SK-N-SH (cell line): Measurements from ENCODE around the gene DAB2IP. TPM values are rescaled to one million over a fixed set of nuclear protein-coding genes. Genes with fewer than 3 reads are reported as not detected.

ENCODE experiments used
- CTCF ChIA-PET: fragments of 300-600, 350-600 bp; formaldehyde crosslinking; extraction: SDS; loops from one replicate; lab custom pipeline; 2021; lab: Yijun Ruan, JAX
- POLR2A ChIA-PET: fragments of 350-600 bp; sonication (Branson Sonifier 250); formaldehyde crosslinking; extraction: SDS; loops from one replicate; lab custom pipeline; 2020; ENCODE audit warnings: antibody characterized with exemption, inconsistent platforms; lab: Yijun Ruan, JAX
- DNase-seq: peaks from one replicate; pipeline ENCODE4 v3.0.0; 2012
- H2AFZ ChIP-seq: fragments of 200-600 bp; sonication (generic); 2 replicates; pipeline ENCODE4 v1.8.1; 2016; ENCODE audit warnings: antibody characterized with exemption, mild to moderate bottlenecking, low read depth
- H3F3A ChIP-seq: fragments of 200-600 bp; sonication (generic); replicated peaks from 2 replicates; pipeline ENCODE3; 2016; ENCODE audit warnings: antibody characterized with exemption, mild to moderate bottlenecking; ENCODE audit not compliant: insufficient read depth
- H3K27ac ChIP-seq, 2 experiments: fragments of 200-500 bp in 1 of 2; fragments of 200-600 bp in 1 of 2; sonication (Bioruptor generic) in 1 of 2; sonication (generic), shearing (Covaris generic) in 1 of 2; 2 replicates each; pipeline versions ENCODE4 v1.5.1 to v1.6.1; 2014 to 2016; ENCODE audit warnings: low read depth in 2 of 2, inconsistent platforms in 1 of 2, low read length in 1 of 2, mild to moderate bottlenecking in 1 of 2, mixed read lengths in 1 of 2
- H3K27me3 ChIP-seq: fragments of 200-600 bp; sonication (generic), shearing (Covaris generic); 2 replicates; pipeline ENCODE4 v1.6.1; 2016; ENCODE audit warnings: mixed run types; ENCODE audit not compliant: insufficient read depth
- H3K36me3 ChIP-seq, 2 experiments: fragments of 200-500 bp in 1 of 2; fragments of 200-600 bp in 1 of 2; sonication (Bioruptor generic) in 1 of 2; sonication (generic) in 1 of 2; replicated peaks in 1 of 2; 2 replicates each; pipeline versions ENCODE3 to v1.5.1; 2014 to 2016; ENCODE audit warnings: low read length in 1 of 2, mild to moderate bottlenecking in 1 of 2; ENCODE audit not compliant: insufficient read depth in 2 of 2, control insufficient read depth in 1 of 2
- H3K4me1 ChIP-seq, 2 experiments: fragments of 200-500 bp in 1 of 2; fragments of 200-600 bp in 1 of 2; sonication (Bioruptor generic) in 1 of 2; sonication (generic), shearing (Covaris generic) in 1 of 2; 2 replicates each; pipeline versions ENCODE4 v1.5.1 to v1.6.1; 2014 to 2016; ENCODE audit warnings: low read depth in 1 of 2, low read length in 1 of 2, mixed run types in 1 of 2; ENCODE audit not compliant: insufficient read depth in 2 of 2, control insufficient read depth in 1 of 2
- H3K4me2 ChIP-seq: fragments of 200-600 bp; sonication (generic), shearing (Covaris generic); 2 replicates; pipeline ENCODE4 v1.6.1; 2017; ENCODE audit warnings: mixed run types
- H3K4me3 ChIP-seq, 2 experiments: fragments of 200-500 bp in 1 of 2; fragments of 200-600 bp in 1 of 2; sonication (Bioruptor generic) in 1 of 2; sonication (generic), shearing (Covaris generic) in 1 of 2; 2 replicates each; pipeline versions ENCODE4 v1.5.1 to v1.8.1; 2014 to 2016; ENCODE audit warnings: low read depth in 2 of 2, inconsistent platforms in 1 of 2, low read length in 1 of 2, mild to moderate bottlenecking in 1 of 2, mixed read lengths in 1 of 2, moderate library complexity in 1 of 2
- H3K79me2 ChIP-seq: fragments of 200-600 bp; sonication (generic); 2 replicates; pipeline ENCODE4 v1.8.1; 2017; ENCODE audit warnings: mild to moderate bottlenecking; ENCODE audit not compliant: insufficient read depth
- H3K9ac ChIP-seq: fragments of 200-600 bp; sonication (generic); 2 replicates; pipeline ENCODE4 v1.6.1; 2017; ENCODE audit warnings: mixed run types
- H3K9me2 ChIP-seq: fragments of 200-600 bp; sonication (generic); 2 replicates; pipeline ENCODE4 v1.6.1; 2017; ENCODE audit warnings: mixed run types
- H3K9me3 ChIP-seq: fragments of 200-600 bp; sonication (generic); 2 replicates; pipeline ENCODE4 v1.6.1; 2017; ENCODE audit warnings: mixed run types, mild to moderate bottlenecking, moderate library complexity
- H4K20me1 ChIP-seq: fragments of 200-600 bp; sonication (generic); 2 replicates; pipeline ENCODE4 v1.6.1; 2017; ENCODE audit warnings: mild to moderate bottlenecking, mixed run types; ENCODE audit not compliant: insufficient read depth
- CHD2 ChIP-seq: fragments of 150-350 bp; IDR thresholded peaks from 2 replicates; pipeline ENCODE4 v1.6.1; 2018; ENCODE audit warnings: low read length; ENCODE audit not compliant: partially characterized antibody
- EP300 ChIP-seq, 2 experiments: IDR thresholded peaks; 2 replicates each; pipeline versions ENCODE4 v1.4.0 to v1.6.1; 2012; ENCODE audit warnings: borderline replicate concordance in 1 of 2, low read depth in 1 of 2, low read length in 1 of 2
- FOSL2 ChIP-seq: IDR thresholded peaks from 2 replicates; pipeline ENCODE4 v1.4.0; 2012; ENCODE audit warnings: low read depth, mild to moderate bottlenecking, moderate library complexity, borderline replicate concordance
- FOXJ3 ChIP-seq: sonication (generic); formaldehyde crosslinking; IDR thresholded peaks from 2 replicates; pipeline ENCODE4 v1.5.1; 2020; ENCODE audit warnings: mild to moderate bottlenecking, missing genetic modification reagents
- FOXM1 ChIP-seq: IDR thresholded peaks from 2 replicates; pipeline ENCODE4 v1.4.0; 2012; ENCODE audit warnings: low read depth, mild to moderate bottlenecking
- JUND ChIP-seq: IDR thresholded peaks from 2 replicates; pipeline ENCODE4 v1.4.0; 2012
- MAX ChIP-seq: IDR thresholded peaks from 2 replicates; pipeline ENCODE4 v1.4.0; 2012; ENCODE audit warnings: low read depth
- MXI1 ChIP-seq: IDR thresholded peaks from 2 replicates; pipeline ENCODE4 v1.6.1; 2012; ENCODE audit warnings: mild to moderate bottlenecking, low read depth, low read length, improper control_type of control experiment
- NFIC ChIP-seq: IDR thresholded peaks from 2 replicates; pipeline ENCODE4 v1.4.0; 2012; ENCODE audit warnings: borderline replicate concordance
- NRF1 ChIP-seq: IDR thresholded peaks from 2 replicates; pipeline ENCODE4 v1.6.1; 2012; ENCODE audit warnings: low read depth, mild to moderate bottlenecking, low read length
- POLR2AphosphoS5 ChIP-seq: IDR thresholded peaks from 2 replicates; pipeline ENCODE4 v1.6.1; 2012; ENCODE audit warnings: low read depth, low read length
- RAD21 ChIP-seq: IDR thresholded peaks from 2 replicates; pipeline ENCODE4 v1.6.1; 2012; ENCODE audit warnings: mild to moderate bottlenecking, low read length
- RFX5 ChIP-seq: IDR thresholded peaks from 2 replicates; pipeline ENCODE4 v1.6.1; 2012; ENCODE audit warnings: mild to moderate bottlenecking, improper control_type of control experiment, low read length
- TAF1 ChIP-seq: IDR thresholded peaks from 2 replicates; pipeline ENCODE4 v1.6.1; 2012; ENCODE audit warnings: low read depth, mild to moderate bottlenecking, low read length, moderate library complexity, borderline replicate concordance
- TCF12 ChIP-seq: IDR thresholded peaks from 2 replicates; pipeline ENCODE4 v1.4.0; 2012
- TEAD4 ChIP-seq: IDR thresholded peaks from 2 replicates; pipeline ENCODE4 v1.4.0; 2012; ENCODE audit warnings: mild to moderate bottlenecking, borderline replicate concordance; ENCODE audit not compliant: insufficient read depth
- YY1 ChIP-seq: IDR thresholded peaks from 2 replicates; pipeline ENCODE4 v1.4.0; 2012; ENCODE audit warnings: low read depth, mild to moderate bottlenecking
- WGBS: methylation state at CpG from one replicate; pipeline ENCODE4 v1.1.6; 2017; ENCODE audit warnings: low lambda C conversion rate; 5-methylcytosine and 5-hydroxymethylcytosine counted together
- polyA plus RNA-seq, 3 experiments: library from polyadenylated mRNA; depleted of rRNA; stranded (reverse); fragments of >200 nt; gene quantifications; 2 replicates each; pipeline ENCODE4 v1.2.3, GENCODE V29; 2012
- TF ChIP-seq, protein P1 (sequence below): IDR thresholded peaks from 2 replicates; pipeline ENCODE4; 2012

DAB2IP gene
- 21.4 and 25.4 TPM in 2 replicates for polyA plus RNA-seq (2012; rRNA removed)
- polyA plus RNA-seq (2012; cell fraction: cytosol; rRNA removed): 9.4 and 15.4 TPM in 2 replicates
- polyA plus RNA-seq (2012; cell fraction: nucleus; rRNA removed): 30.4 and 34.4 TPM in 2 replicates

- H3K9me2 ChIP-seq: no peaks in the 10 kb centered on the region
- 0% methylated on average over 5 of the region's 79 CpGs for WGBS
- ChIA-PET CTCF (interaction anchor here (0.6 to 2.4 kb wide), 10 partner anchors 11 to 220 kb away, joined by 3 to 9 read pairs (median 3); no protein-coding TSS in a partner anchor), POLR2A (no interaction called here)
- peak; percentile 93 for DNase-seq
- TF ChIP-seq FOXM1: no peak
- TF ChIP-seq TAF1: peak; percentile 53
- TF ChIP-seq MXI1: 0 out of 2 replicates have a peak, but pooled peaks have one; percentile 50
- no peak for TF ChIP-seq POLR2AphosphoS5
- TF ChIP-seq FOSL2: no peak
- TF ChIP-seq CHD2: peak; percentile 84
- no peak for TF ChIP-seq RFX5
- TF ChIP-seq YY1: peak; percentile 57; the same call in 1 of the 2 replicates
- TF ChIP-seq TEAD4: no peak
- peak; percentile 46; the same call in 1 of the 2 replicates for TF ChIP-seq TCF12
- TF ChIP-seq, protein P1, sequence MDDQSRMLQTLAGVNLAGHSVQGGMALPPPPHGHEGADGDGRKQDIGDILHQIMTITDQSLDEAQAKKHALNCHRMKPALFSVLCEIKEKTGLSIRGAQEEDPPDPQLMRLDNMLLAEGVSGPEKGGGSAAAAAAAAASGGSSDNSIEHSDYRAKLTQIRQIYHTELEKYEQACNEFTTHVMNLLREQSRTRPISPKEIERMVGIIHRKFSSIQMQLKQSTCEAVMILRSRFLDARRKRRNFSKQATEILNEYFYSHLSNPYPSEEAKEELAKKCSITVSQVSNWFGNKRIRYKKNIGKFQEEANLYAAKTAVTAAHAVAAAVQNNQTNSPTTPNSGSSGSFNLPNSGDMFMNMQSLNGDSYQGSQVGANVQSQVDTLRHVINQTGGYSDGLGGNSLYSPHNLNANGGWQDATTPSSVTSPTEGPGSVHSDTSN: peak; percentile 35
- TF ChIP-seq NFIC: peak; percentile 57; the same call in 1 of the 2 replicates
- TF ChIP-seq FOXJ3 (CRISPR knock-in tag): peak; percentile 62; the same call in 1 of the 2 replicates
- no peak for TF ChIP-seq RAD21
- peak; percentile 50; the same call in 1 of the 2 replicates for TF ChIP-seq MAX
- TF ChIP-seq NRF1: no peak
- peak in 1 of 2 experiments; percentile 72; a peak in 1 of 4 replicates for TF ChIP-seq EP300 (IDR thresholded peaks at IDR 0.05; ENCODE audit: borderline replicate concordance in 1 of 2, low read depth in 1 of 2, low read length in 1 of 2)
- peak; percentile 31; the same call in 1 of the 2 replicates for TF ChIP-seq JUND
- peaks cover 14% of the 10 kb centered on the region; the same call in 1 of the 2 replicates for H4K20me1 ChIP-seq
- peak within 1 kb of the TSS; percentile 97 for H3K4me2 ChIP-seq
- H3K4me3 ChIP-seq: peak within 1 kb of the TSS; percentile 59 to 88
- H3K9ac ChIP-seq: peak within 1 kb of the TSS; percentile 66
- no peaks in the 10 kb centered on the region for H3K27me3 ChIP-seq
- no peaks in the 10 kb centered on the region for H3K36me3 ChIP-seq
- peaks cover 12 to 64% of the 10 kb centered on the region in 2 experiments for H3K4me1 ChIP-seq
- no peaks in the 10 kb centered on the region for H3K9me3 ChIP-seq
- peak within 1 kb of the TSS; percentile 76; the same call in 1 of the 2 replicates for H2AFZ ChIP-seq
- H3K27ac ChIP-seq: peak within 1 kb of the TSS in 1 of 2 experiments; percentile 76; a peak in 2 of 4 replicates
- H3F3A ChIP-seq: no peaks in the 10 kb centered on the region
- no peaks in the 10 kb centered on the region for H3K79me2 ChIP-seq
These were observed at the start of gene DAB2IP for GRCh38 chr9:121651295-121652020. Gene DAB2IP (plus strand): TSS chr9:121651634. CDS start chr9:121651776, 142 bp downstream.
